Keratinocyte (primary cell): ENCODE results near the gene A1BG. TPM values are rescaled to one million over a fixed set of nuclear protein-coding genes. Genes with fewer than 3 reads are reported as not detected.

Experiments
- DNase-seq: peaks from one replicate; pipeline ENCODE4 v3.0.0-alpha.2; 2011; ENCODE audit warnings: low read depth, missing footprints, low spot score
- FAIRE-seq: peaks from 2 replicates; lab custom pipeline; 2011; peaks lifted over from hg19 to GRCh38; lab: Jason Lieb, UNC
- H2AFZ ChIP-seq: 2 replicates; pipeline ENCODE4 v1.6.0; 2012; ENCODE audit warnings: low read length, control low read depth, inconsistent platforms; ENCODE audit not compliant: control insufficient read depth
- H3K27ac ChIP-seq: 2 replicates; pipeline ENCODE4 v1.5.1; 2011; ENCODE audit warnings: low read length; ENCODE audit not compliant: control insufficient read depth, insufficient read depth
- H3K27me3 ChIP-seq: 3 replicates; pipeline ENCODE4 v1.6.0; 2011; ENCODE audit warnings: low read length; ENCODE audit not compliant: control insufficient read depth, insufficient read depth; ENCODE audit errors: extremely low read depth
- H3K36me3 ChIP-seq, 2 experiments: 2 replicates in 1 of 2; 3 replicates in 1 of 2; pipeline ENCODE4 v1.5.1; 2011; ENCODE audit warnings: low read length in 2 of 2, mild to moderate bottlenecking in 1 of 2; ENCODE audit not compliant: control insufficient read depth in 2 of 2, insufficient read depth in 2 of 2; ENCODE audit errors: extremely low read depth in 1 of 2
- H3K4me1 ChIP-seq: 3 replicates; pipeline ENCODE4 v1.5.1; 2011; ENCODE audit warnings: low read length; ENCODE audit not compliant: control insufficient read depth, insufficient read depth; ENCODE audit errors: extremely low read depth
- H3K4me2 ChIP-seq: 3 replicates; pipeline ENCODE4 v1.6.0; 2011; ENCODE audit warnings: low read depth, low read length; ENCODE audit not compliant: control insufficient read depth, insufficient read depth; ENCODE audit errors: extremely low read depth
- H3K4me3 ChIP-seq, 3 experiments: fragments of 200-600 bp in 1 of 3; sonication (generic) in 1 of 3; 2 replicates in 2 of 3; 3 replicates in 1 of 3; pipeline ENCODE4 v1.5.1; 2011 to 2016; ENCODE audit warnings: low read length in 3 of 3, mild to moderate bottlenecking in 3 of 3, control low read depth in 2 of 3, inconsistent platforms in 1 of 3, low read depth in 1 of 3, mixed read lengths in 1 of 3, mixed run types in 1 of 3, moderate library complexity in 1 of 3; ENCODE audit not compliant: control insufficient read depth in 2 of 3, insufficient read depth in 2 of 3; ENCODE audit errors: extremely low read depth in 1 of 3
- H3K79me2 ChIP-seq: 2 replicates; pipeline ENCODE4 v1.6.0; 2012; ENCODE audit warnings: low read length; ENCODE audit not compliant: control insufficient read depth, insufficient read depth
- H3K9ac ChIP-seq: 3 replicates; pipeline ENCODE4 v1.6.0; 2011; ENCODE audit warnings: low read length; ENCODE audit not compliant: control insufficient read depth, insufficient read depth; ENCODE audit errors: extremely low read depth
- H3K9me1 ChIP-seq: 3 replicates; pipeline ENCODE4 v1.6.0; 2011; ENCODE audit warnings: low read length; ENCODE audit not compliant: control insufficient read depth, insufficient read depth; ENCODE audit errors: extremely low read depth
- H3K9me3 ChIP-seq: 2 replicates; pipeline ENCODE4 v1.5.1; 2012; ENCODE audit warnings: low read depth, low read length; ENCODE audit not compliant: control insufficient read depth
- H4K20me1 ChIP-seq: 3 replicates; pipeline ENCODE4 v1.6.0; 2011; ENCODE audit warnings: low read length; ENCODE audit not compliant: control insufficient read depth, insufficient read depth; ENCODE audit errors: extremely low read depth
- EZH2 ChIP-seq: IDR thresholded peaks from one replicate; pipeline ENCODE4 v1.6.1; 2012; ENCODE audit warnings: inconsistent platforms, mild to moderate bottlenecking, low read length, moderate library complexity
- dilution Hi-C: fragments of 300-500 bp; cut with MboI; formaldehyde crosslinking; loops from one replicate; pipeline ENCODE4 v1.7.0; 2020; ENCODE audit warnings: low sequenced_read_pairs; ENCODE audit not compliant: extremely low pct_ligation_motif_present
- polyA plus RNA-seq, 5 experiments: library from polyadenylated mRNA; depleted of rRNA in 3 of 5; stranded (reverse) in 3 of 5; stranded (forward) in 1 of 5; unstranded in 1 of 5; fragments of >200 nt; gene quantifications; 1 replicate in 1 of 5; 2 replicates in 3 of 5; 3 replicates in 1 of 5; pipeline versions ENCODE4 v1.2.1 to v1.2.3, GENCODE V29; 2011 to 2012; ENCODE audit warnings: missing spikeins in 2 of 5, low read depth in 1 of 5, low replicate concordance in 1 of 5
- TF ChIP-seq, protein P1 (sequence below), 3 experiments: IDR thresholded peaks in 1 of 3; conservative IDR thresholded peaks in 1 of 3; optimal IDR thresholded peaks in 1 of 3; 2 replicates in 2 of 3; 3 replicates in 1 of 3; pipeline versions ENCODE3 to v1.5.1; 2011; ENCODE audit warnings: low read length in 3 of 3, mild to moderate bottlenecking in 3 of 3, moderate library complexity in 2 of 3, control low read depth in 1 of 3, inconsistent platforms in 1 of 3; ENCODE audit not compliant: insufficient read depth in 2 of 3; ENCODE audit errors: extremely low read depth in 1 of 3

A1BG gene
- polyA plus RNA-seq, 1 donor (not counting 4 experiments of a cell fraction or from before 2014, with no cell fraction given) = 1.4 TPM

DNA sequence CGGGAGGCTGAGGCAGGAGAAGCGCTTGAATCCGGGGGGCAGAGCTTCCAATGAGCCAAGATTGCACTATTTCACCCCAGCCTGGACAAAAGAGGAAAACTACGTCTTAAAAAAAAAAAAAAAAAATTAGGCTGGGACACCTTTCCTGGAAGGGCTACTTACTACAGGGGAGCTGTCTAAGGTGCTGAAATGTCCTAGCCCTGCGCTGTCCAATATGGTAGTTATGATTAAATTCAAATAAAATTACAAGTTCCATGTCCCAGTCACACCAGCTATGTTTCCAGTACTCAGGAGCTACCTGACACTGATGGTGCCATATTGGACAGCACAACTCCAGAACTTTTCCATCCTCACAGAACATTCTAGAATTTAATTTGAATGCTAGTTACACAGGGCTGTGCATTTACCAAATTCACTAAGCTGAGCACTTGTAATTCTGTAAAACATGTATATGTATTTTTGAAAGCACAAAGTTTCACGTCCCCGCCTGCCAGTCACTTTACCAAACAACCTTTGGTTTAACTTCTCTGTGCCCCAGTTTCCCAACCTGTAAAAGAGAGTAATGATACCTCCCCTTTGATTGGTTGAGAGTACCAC is 35.7 kb downstream of the A1BG start:
- H3K4me1 ChIP-seq = peaks cover 18% of the 10 kb centered on the region
- H3K36me3 ChIP-seq = peaks cover 15 to 19% of the 10 kb centered on the region in 2 experiments
- peaks cover 8% of the 10 kb centered on the region for H3K9me1 ChIP-seq
- TF ChIP-seq, protein P1, sequence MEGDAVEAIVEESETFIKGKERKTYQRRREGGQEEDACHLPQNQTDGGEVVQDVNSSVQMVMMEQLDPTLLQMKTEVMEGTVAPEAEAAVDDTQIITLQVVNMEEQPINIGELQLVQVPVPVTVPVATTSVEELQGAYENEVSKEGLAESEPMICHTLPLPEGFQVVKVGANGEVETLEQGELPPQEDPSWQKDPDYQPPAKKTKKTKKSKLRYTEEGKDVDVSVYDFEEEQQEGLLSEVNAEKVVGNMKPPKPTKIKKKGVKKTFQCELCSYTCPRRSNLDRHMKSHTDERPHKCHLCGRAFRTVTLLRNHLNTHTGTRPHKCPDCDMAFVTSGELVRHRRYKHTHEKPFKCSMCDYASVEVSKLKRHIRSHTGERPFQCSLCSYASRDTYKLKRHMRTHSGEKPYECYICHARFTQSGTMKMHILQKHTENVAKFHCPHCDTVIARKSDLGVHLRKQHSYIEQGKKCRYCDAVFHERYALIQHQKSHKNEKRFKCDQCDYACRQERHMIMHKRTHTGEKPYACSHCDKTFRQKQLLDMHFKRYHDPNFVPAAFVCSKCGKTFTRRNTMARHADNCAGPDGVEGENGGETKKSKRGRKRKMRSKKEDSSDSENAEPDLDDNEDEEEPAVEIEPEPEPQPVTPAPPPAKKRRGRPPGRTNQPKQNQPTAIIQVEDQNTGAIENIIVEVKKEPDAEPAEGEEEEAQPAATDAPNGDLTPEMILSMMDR (optimal IDR thresholded peaks at IDR 0.05 in 1 of 3, IDR thresholded peaks at IDR 0.05 in 1 of 3, conservative IDR thresholded peaks at IDR 0.05 in 1 of 3; ENCODE audit: extremely low read depth in 1 of 3, insufficient read depth in 2 of 3, low read length in 3 of 3) = no peak
- TF ChIP-seq EZH2 = no peak
- H3K27me3 ChIP-seq = no peaks in the 10 kb centered on the region
- H3K27ac ChIP-seq = no peak overlapping the region
- H3K9ac ChIP-seq = no peak overlapping the region
- peaks cover 5% of the 10 kb centered on the region for H4K20me1 ChIP-seq
- FAIRE-seq = no peak
- H3K4me2 ChIP-seq = no peak overlapping the region
- no peaks in the 10 kb centered on the region for H3K9me3 ChIP-seq
- DNase-seq = no peak
- H3K79me2 ChIP-seq = no peaks in the 10 kb centered on the region
- H2AFZ ChIP-seq = no peak overlapping the region
- H3K4me3 ChIP-seq = no peak overlapping the region
- dilution Hi-C loops = no loop called here

DNA sequence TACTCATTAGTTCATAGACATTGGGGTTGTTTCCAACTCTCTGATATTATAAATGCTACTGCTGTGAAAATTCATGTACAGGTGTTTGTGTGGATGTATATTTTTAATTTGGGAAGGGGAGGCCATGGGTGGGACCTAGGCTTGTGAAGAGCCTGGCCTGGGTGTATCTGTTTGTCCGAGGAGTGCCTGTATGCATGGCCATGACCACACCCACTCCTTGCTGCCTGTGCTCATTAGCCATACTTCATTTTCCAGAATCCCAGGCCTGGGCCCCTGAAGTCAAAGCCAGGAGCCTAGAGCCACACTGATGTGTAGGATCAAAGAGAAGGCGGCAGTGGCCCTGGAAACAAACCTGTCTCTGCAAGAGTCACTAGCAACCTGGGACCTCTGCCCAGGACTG is 37.7 kb downstream of the A1BG start:
- H4K20me1 ChIP-seq = peaks cover 9% of the 10 kb centered on the region
- H3K36me3 ChIP-seq = peaks cover 18 to 25% of the 10 kb centered on the region in 2 experiments
- no peak overlapping the region for H3K4me3 ChIP-seq
- H3K9me1 ChIP-seq = peaks cover 8% of the 10 kb centered on the region
- H3K4me2 ChIP-seq = no peak overlapping the region
- no peaks in the 10 kb centered on the region for H3K9me3 ChIP-seq
- H3K9ac ChIP-seq = no peak overlapping the region
- TF ChIP-seq EZH2 = no peak
- TF ChIP-seq, protein P1 (optimal IDR thresholded peaks at IDR 0.05 in 1 of 3, IDR thresholded peaks at IDR 0.05 in 1 of 3, conservative IDR thresholded peaks at IDR 0.05 in 1 of 3; ENCODE audit: extremely low read depth in 1 of 3, insufficient read depth in 2 of 3, low read length in 3 of 3) = no peak
- FAIRE-seq (no peak), DNase-seq (no peak)
- H2AFZ ChIP-seq = no peak overlapping the region
- no peak overlapping the region for H3K27ac ChIP-seq
- H3K27me3 ChIP-seq = no peaks in the 10 kb centered on the region
- H3K79me2 ChIP-seq = peaks cover 2% of the 10 kb centered on the region
- dilution Hi-C loops = no loop called here
- peaks cover 18% of the 10 kb centered on the region for H3K4me1 ChIP-seq
